ENCODE measurements around the gene KDF1. TPM values are rescaled to one million over a fixed set of nuclear protein-coding genes. Genes with fewer than 3 reads are reported as not detected.

Gene KDF1
- total RNA-seq, 4 donors from 2014 or later: not detected

DNA sequence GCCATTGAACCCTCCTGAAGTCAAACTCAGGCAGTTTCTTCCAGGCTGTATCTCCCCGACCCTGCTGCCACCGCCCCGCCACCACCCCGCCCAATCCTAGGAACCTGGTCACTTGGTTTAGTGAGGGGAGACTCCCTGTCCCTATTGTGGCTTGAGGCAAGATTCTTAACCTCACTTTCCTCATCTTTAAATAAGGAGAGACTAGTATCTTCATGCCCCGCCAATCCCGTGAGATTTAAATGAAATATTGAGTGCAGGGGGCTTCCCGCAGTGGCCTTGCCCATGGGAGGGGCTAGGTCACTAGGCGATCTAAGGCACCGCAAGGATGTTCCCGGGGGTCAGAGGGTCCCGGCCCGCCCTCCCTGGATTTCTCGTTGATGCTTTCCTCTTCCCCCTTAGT lies 998 bp downstream of the KDF1 start:
- DNase-seq (ENCODE audit: low spot score in 2 of 2): no peak
- peak overlapping the region in 1 of 4 donors; percentile 78 for H3K27ac ChIP-seq
- H3K27me3 ChIP-seq: peaks cover 0 to 70% of the 10 kb centered on the region in 2 donors
- peak overlapping the region in 1 of 4 donors; percentile 57 for H3K4me3 ChIP-seq
- peaks cover 0 to 19% (median 0%) of the 10 kb centered on the region in 4 donors for H3K9me3 ChIP-seq
- TF ChIP-seq EP300 (IDR thresholded peaks at IDR 0.05) (no peak), POLR2A (IDR thresholded peaks at IDR 0.05) (no peak)
- TF ChIP-seq, protein P1, sequence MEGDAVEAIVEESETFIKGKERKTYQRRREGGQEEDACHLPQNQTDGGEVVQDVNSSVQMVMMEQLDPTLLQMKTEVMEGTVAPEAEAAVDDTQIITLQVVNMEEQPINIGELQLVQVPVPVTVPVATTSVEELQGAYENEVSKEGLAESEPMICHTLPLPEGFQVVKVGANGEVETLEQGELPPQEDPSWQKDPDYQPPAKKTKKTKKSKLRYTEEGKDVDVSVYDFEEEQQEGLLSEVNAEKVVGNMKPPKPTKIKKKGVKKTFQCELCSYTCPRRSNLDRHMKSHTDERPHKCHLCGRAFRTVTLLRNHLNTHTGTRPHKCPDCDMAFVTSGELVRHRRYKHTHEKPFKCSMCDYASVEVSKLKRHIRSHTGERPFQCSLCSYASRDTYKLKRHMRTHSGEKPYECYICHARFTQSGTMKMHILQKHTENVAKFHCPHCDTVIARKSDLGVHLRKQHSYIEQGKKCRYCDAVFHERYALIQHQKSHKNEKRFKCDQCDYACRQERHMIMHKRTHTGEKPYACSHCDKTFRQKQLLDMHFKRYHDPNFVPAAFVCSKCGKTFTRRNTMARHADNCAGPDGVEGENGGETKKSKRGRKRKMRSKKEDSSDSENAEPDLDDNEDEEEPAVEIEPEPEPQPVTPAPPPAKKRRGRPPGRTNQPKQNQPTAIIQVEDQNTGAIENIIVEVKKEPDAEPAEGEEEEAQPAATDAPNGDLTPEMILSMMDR (IDR thresholded peaks at IDR 0.05): no peak
- WGBS, 2 donors: 23 to 33% methylated on average over 10 to 12 of the region's 13 CpGs
- peaks cover 0 to 12% (median 9%) of the 10 kb centered on the region in 4 donors for H3K4me1 ChIP-seq
- H3K36me3 ChIP-seq: peaks cover 0 to 9% (median 0%) of the 10 kb centered on the region in 3 donors

DNA sequence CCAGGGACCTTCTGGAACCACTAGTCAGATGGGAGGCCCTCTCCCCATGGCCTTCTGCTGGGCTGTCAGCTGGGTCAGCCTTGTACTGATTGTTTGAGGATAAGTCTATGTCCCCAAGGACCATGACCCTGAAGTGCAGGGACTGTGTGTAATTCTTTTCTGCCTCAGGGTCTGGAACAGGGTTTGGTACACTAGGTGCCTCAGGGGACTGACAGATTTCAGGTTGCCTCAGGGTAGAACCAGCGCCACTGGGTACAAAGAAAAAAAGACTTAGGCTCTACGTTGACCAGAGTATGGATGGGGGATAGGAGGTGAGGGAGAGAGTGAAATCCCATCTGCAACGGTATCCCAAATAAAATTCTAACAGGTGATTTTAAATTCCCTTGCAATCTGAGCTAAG lies 3.0 kb downstream of the KDF1 start:
- WGBS, 2 donors: 77 to 85% methylated on average over 3 of the region's 3 CpGs
- no peak overlapping the region for H3K4me3 ChIP-seq
- H3K27ac ChIP-seq: no peak overlapping the region
- peaks cover 0 to 9% (median 0%) of the 10 kb centered on the region in 3 donors for H3K36me3 ChIP-seq
- H3K27me3 ChIP-seq: peaks cover 0 to 53% of the 10 kb centered on the region in 2 donors
- DNase-seq (ENCODE audit: low spot score in 2 of 2): no peak
- TF ChIP-seq, protein P1 (IDR thresholded peaks at IDR 0.05): no peak
- TF ChIP-seq EP300 (IDR thresholded peaks at IDR 0.05) (no peak), POLR2A (IDR thresholded peaks at IDR 0.05) (no peak)
- peaks cover 0 to 12% (median 9%) of the 10 kb centered on the region in 4 donors for H3K4me1 ChIP-seq
- H3K9me3 ChIP-seq: peaks cover 0 to 19% (median 0%) of the 10 kb centered on the region in 4 donors

DNA sequence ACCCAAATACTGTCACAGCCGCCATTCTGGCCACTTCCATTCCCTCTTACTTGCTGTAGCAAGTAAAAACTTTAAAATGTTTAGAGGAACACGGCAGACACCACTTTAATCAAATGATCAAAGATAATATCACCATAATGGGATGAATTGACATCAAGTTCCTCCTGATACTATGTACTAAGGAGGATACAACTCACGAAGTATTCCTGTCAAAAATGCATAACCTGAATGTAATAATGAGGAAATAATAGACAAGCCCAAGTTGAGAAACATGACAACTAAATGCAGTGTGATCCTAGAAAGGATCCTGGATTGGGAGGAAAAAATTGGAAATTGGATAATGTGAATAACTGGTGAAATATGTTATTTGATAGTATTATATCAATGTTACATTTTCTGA lies 3.9 kb downstream of the KDF1 start:
- Histone ChIP-seq H3K4me3 (no peak overlapping the region), H3K27ac (no peak overlapping the region), H3K36me3 (peaks cover 0 to 9% (median 0%) of the 10 kb centered on the region in 3 donors), H3K4me1 (peaks cover 0 to 12% (median 9%) of the 10 kb centered on the region in 4 donors), H3K9me3 (peaks cover 0 to 19% (median 0%) of the 10 kb centered on the region in 4 donors), H3K27me3 (peaks cover 0 to 43% of the 10 kb centered on the region in 2 donors)
- 82 to 88% methylated on average over 3 of the region's 3 CpGs for WGBS, 2 donors
- DNase-seq (ENCODE audit: low spot score in 2 of 2): no peak
- TF ChIP-seq POLR2A (IDR thresholded peaks at IDR 0.05) (no peak), EP300 (IDR thresholded peaks at IDR 0.05) (no peak)
- TF ChIP-seq, protein P1 (IDR thresholded peaks at IDR 0.05): no peak

DNA sequence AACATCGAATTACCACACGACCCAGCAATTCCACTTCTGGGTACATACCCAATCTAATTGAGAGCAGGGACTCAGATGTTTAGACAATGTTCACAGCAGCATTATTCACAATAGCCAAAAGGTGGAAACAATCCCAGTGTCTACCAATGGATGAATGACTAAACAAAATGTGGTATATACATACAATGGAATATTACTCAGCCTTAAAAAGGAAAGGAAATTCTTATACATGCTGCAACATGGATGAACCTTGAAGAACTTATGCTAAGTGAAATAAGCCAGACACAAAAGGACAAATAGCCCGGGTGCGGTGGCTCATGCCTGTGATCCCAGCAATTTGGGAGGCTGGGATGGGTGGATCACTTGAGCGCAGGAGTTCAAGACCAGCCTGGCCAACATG lies 6.9 kb downstream of the KDF1 start:
- Histone ChIP-seq H3K27ac (no peak overlapping the region), H3K4me3 (no peak overlapping the region), H3K4me1 (no peaks in the 10 kb centered on the region), H3K36me3 (peaks cover 0 to 11% (median 0%) of the 10 kb centered on the region in 3 donors), H3K27me3 (peaks cover 0 to 15% of the 10 kb centered on the region in 2 donors), H3K9me3 (peaks cover 0 to 19% (median 0%) of the 10 kb centered on the region in 4 donors)
- TF ChIP-seq EP300 (IDR thresholded peaks at IDR 0.05) (no peak), POLR2A (IDR thresholded peaks at IDR 0.05) (no peak)
- TF ChIP-seq, protein P1 (IDR thresholded peaks at IDR 0.05): no peak
- 93 to 94% methylated on average over 5 of the region's 5 CpGs for WGBS, 2 donors
- DNase-seq (ENCODE audit: low spot score in 2 of 2): no peak

DNA sequence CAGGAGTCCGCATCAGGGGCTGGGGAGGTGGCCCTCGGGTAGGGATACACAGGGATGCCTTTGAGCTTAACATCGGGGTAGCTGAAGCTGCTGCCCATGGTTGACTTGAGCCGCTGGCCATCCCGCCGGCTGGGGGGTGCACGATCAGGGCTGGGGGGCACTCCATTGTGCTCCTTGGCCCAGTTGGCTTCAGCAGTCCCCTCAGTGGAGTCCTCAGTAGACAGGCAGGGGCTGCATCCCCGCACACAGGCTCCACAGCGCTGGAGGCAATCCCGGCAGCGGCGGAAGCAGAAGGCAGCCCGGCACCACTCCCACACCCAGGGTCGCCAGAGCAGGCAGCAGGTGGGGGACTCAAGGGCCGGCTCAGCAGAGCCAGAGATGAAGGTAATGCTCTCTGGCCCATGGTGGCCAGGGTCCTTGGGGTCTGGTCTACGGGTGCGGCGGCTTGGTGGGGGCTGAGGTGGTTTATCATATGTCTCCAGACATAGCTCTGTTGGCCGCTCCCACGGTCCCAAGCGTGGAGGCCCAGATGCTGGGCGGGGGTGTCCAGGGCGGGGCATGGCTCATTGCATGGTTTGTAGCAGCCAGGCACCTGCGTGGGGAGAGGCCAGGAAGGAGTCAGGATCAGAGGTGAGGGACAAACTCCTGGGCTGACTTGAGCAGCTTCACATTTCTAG lies 8.3 kb downstream of the KDF1 start:
- H3K27me3 ChIP-seq: peaks cover 0 to under 1% of the 10 kb centered on the region in 2 donors
- TF ChIP-seq EP300 (IDR thresholded peaks at IDR 0.05): no peak
- TF ChIP-seq, protein P1 (IDR thresholded peaks at IDR 0.05): no peak
- peaks cover 0 to 25% (median 0%) of the 10 kb centered on the region in 3 donors for H3K36me3 ChIP-seq
- H3K9me3 ChIP-seq: peaks cover 0 to 18% (median 0%) of the 10 kb centered on the region in 4 donors
- DNase-seq (ENCODE audit: low spot score in 2 of 2): no peak
- no peak overlapping the region for H3K4me3 ChIP-seq
- no peaks in the 10 kb centered on the region for H3K4me1 ChIP-seq
- H3K27ac ChIP-seq: no peak overlapping the region
- 86 to 90% methylated on average over 23 to 24 of the region's 24 CpGs for WGBS, 2 donors
